H9 (cell line): ENCODE data around the gene CREG2. TPM values are rescaled to one million over a fixed set of nuclear protein-coding genes. Genes with fewer than 3 reads are reported as not detected.

Experiments
- DNase-seq: peaks from one replicate; pipeline ENCODE4 v3.0.0-alpha.2; 2017
- H2AFZ ChIP-seq: one replicate; pipeline ENCODE4 v1.6.1; 2013; ENCODE audit warnings: mild to moderate bottlenecking, low read length, control low read depth, moderate library complexity
- H2AK5ac ChIP-seq: 2 replicates; pipeline ENCODE4 v1.6.1; 2013; ENCODE audit warnings: low read length, control low read depth, mixed read lengths; ENCODE audit not compliant: insufficient read length
- H2BK120ac ChIP-seq: one replicate; pipeline ENCODE4 v1.6.1; 2013; ENCODE audit warnings: low read depth, mild to moderate bottlenecking, low read length, control low read depth, inconsistent platforms; ENCODE audit not compliant: poor library complexity, severe bottlenecking
- H2BK12ac ChIP-seq: 2 replicates; pipeline ENCODE4 v1.6.1; 2013; ENCODE audit warnings: low read length, control low read depth, mixed read lengths, low read depth; ENCODE audit not compliant: insufficient read length
- H2BK15ac ChIP-seq: 2 replicates; pipeline ENCODE4 v1.6.1; 2013; ENCODE audit warnings: low read depth, low read length, control low read depth
- H2BK20ac ChIP-seq: one replicate; pipeline ENCODE4 v1.6.1; 2013; ENCODE audit warnings: low read depth, mild to moderate bottlenecking, low read length, control low read depth, inconsistent platforms; ENCODE audit not compliant: poor library complexity, severe bottlenecking
- H2BK5ac ChIP-seq: 2 replicates; pipeline ENCODE4 v1.6.1; 2013; ENCODE audit warnings: low read length, control low read depth, mixed read lengths; ENCODE audit not compliant: insufficient read length
- H3K14ac ChIP-seq: 2 replicates; pipeline ENCODE4 v1.6.1; 2013; ENCODE audit warnings: low read length, control low read depth; ENCODE audit not compliant: insufficient read depth
- H3K18ac ChIP-seq: 2 replicates; pipeline ENCODE4 v1.6.1; 2013; ENCODE audit warnings: low read depth, mild to moderate bottlenecking, mixed read lengths, low read length, control low read depth; ENCODE audit not compliant: insufficient read length
- H3K23ac ChIP-seq: 2 replicates; pipeline ENCODE4 v1.6.1; 2013; ENCODE audit warnings: low read length, control low read depth, mixed read lengths, low read depth; ENCODE audit not compliant: insufficient read length
- H3K23me2 ChIP-seq: 2 replicates; pipeline ENCODE4 v1.6.1; 2013; ENCODE audit warnings: low read depth, mild to moderate bottlenecking, mixed read lengths, low read length, control low read depth; ENCODE audit not compliant: insufficient read length, poor library complexity, severe bottlenecking
- H3K27ac ChIP-seq: 2 replicates; pipeline ENCODE4 v1.5.1; 2013; ENCODE audit warnings: low read length, control low read depth, mixed read lengths, low read depth; ENCODE audit not compliant: insufficient read length
- H3K27me3 ChIP-seq: 2 replicates; pipeline ENCODE4 v1.6.1; 2013; ENCODE audit warnings: low read length, control low read depth, inconsistent platforms; ENCODE audit not compliant: insufficient read depth
- H3K4ac ChIP-seq: 2 replicates; pipeline ENCODE4 v1.6.1; 2013; ENCODE audit warnings: low read depth, mild to moderate bottlenecking, control low read depth, inconsistent platforms, low read length, moderate library complexity
- H3K4me1 ChIP-seq: 2 replicates; pipeline ENCODE4 v1.6.1; 2013; ENCODE audit warnings: low read length, control low read depth, inconsistent platforms; ENCODE audit not compliant: insufficient read depth
- H3K4me2 ChIP-seq: 2 replicates; pipeline ENCODE4 v1.6.1; 2013; ENCODE audit warnings: low read length, control low read depth, mixed read lengths; ENCODE audit not compliant: insufficient read length, insufficient read depth
- H3K56ac ChIP-seq: 2 replicates; pipeline ENCODE4 v1.6.1; 2013; ENCODE audit warnings: low read depth, mild to moderate bottlenecking, mixed read lengths, low read length, control low read depth; ENCODE audit not compliant: insufficient read length
- H3K79me1 ChIP-seq: 2 replicates; pipeline ENCODE4 v1.6.1; 2013; ENCODE audit warnings: low read depth, mild to moderate bottlenecking, moderate library complexity, low read length, control low read depth, inconsistent platforms; ENCODE audit not compliant: insufficient read depth, poor library complexity, severe bottlenecking
- H3K79me2 ChIP-seq: 2 replicates; pipeline ENCODE4 v1.6.1; 2013; ENCODE audit warnings: low read length, control low read depth, inconsistent platforms; ENCODE audit not compliant: insufficient read depth
- H3K9ac ChIP-seq: 2 replicates; pipeline ENCODE4 v1.6.1; 2013; ENCODE audit warnings: low read length, control low read depth, mixed read lengths; ENCODE audit not compliant: insufficient read length; ENCODE audit errors: extremely low read depth
- H3K9me3 ChIP-seq: one replicate; pipeline ENCODE4 v1.6.1; 2013; ENCODE audit warnings: low read depth, low read length, inconsistent platforms; ENCODE audit not compliant: control insufficient read depth
- H3T11ph ChIP-seq: one replicate; pipeline ENCODE4 v1.6.1; 2013; ENCODE audit warnings: mild to moderate bottlenecking, low read length, control low read depth, inconsistent platforms
- H4K20me1 ChIP-seq: one replicate; pipeline ENCODE4 v1.6.1; 2013; ENCODE audit not compliant: control insufficient read depth, insufficient read length, insufficient read depth
- H4K5ac ChIP-seq: 2 replicates; pipeline ENCODE4 v1.6.1; 2013; ENCODE audit warnings: low read depth, mild to moderate bottlenecking, mixed read lengths, low read length, control low read depth; ENCODE audit not compliant: insufficient read length
- H4K8ac ChIP-seq: replicated peaks from 2 replicates; pipeline ENCODE4 v1.6.1; 2013; ENCODE audit warnings: low read length, control low read depth, mixed read lengths, low read depth; ENCODE audit not compliant: insufficient read length
- H4K91ac ChIP-seq: 2 replicates; pipeline ENCODE4 v1.6.1; 2013; ENCODE audit warnings: low read depth, mild to moderate bottlenecking, moderate library complexity, mixed read lengths, low read length, control low read depth; ENCODE audit not compliant: insufficient read length
- H3K27ac Mint-ChIP-seq, 3 experiments: 2 replicates in 2 of 3; 3 replicates in 1 of 3; pipeline ENCODE4 v1.8.0; 2020 to 2021; ENCODE audit warnings: mixed read lengths in 3 of 3, mild to moderate bottlenecking in 1 of 3, moderate library complexity in 1 of 3
- H3K27me3 Mint-ChIP-seq: 2 replicates; pipeline ENCODE4 v1.8.0; 2021; ENCODE audit warnings: low read depth, mild to moderate bottlenecking, moderate library complexity, mixed read lengths
- H3K36me3 Mint-ChIP-seq, 3 experiments: 2 replicates in 2 of 3; 3 replicates in 1 of 3; pipeline ENCODE4 v1.8.0; 2020 to 2021; ENCODE audit warnings: low read depth in 3 of 3, mixed read lengths in 3 of 3; ENCODE audit not compliant: insufficient read depth in 1 of 3
- H3K4me1 Mint-ChIP-seq, 2 experiments: 2 replicates each; pipeline ENCODE4 v1.8.0; 2020; ENCODE audit warnings: mixed read lengths in 2 of 2
- H3K4me3 Mint-ChIP-seq, 2 experiments: 2 replicates in 1 of 2; 3 replicates in 1 of 2; pipeline ENCODE4 v1.8.0; 2020 to 2021; ENCODE audit warnings: mild to moderate bottlenecking in 2 of 2, mixed read lengths in 2 of 2, moderate library complexity in 1 of 2
- H3K9me3 Mint-ChIP-seq, 2 experiments: 2 replicates in 1 of 2; 3 replicates in 1 of 2; pipeline ENCODE4 v1.8.0; 2020; ENCODE audit warnings: mild to moderate bottlenecking in 2 of 2, mixed read lengths in 2 of 2, moderate library complexity in 1 of 2
- WGBS: extraction: QIAGEN DNeasy Blood & Tissue Kit; methylation state at CpG from one replicate; pipeline ENCODE4 v1.1.7; 2013; ENCODE audit warnings: missing lambda C conversion rate, low lambda C conversion rate, mixed read lengths; ENCODE audit not compliant: insufficient read length; ENCODE audit errors: extremely low coverage; 5-methylcytosine and 5-hydroxymethylcytosine counted together
- total RNA-seq: library from RNA; stranded (reverse); gene quantifications from 2 replicates; pipeline ENCODE4 v1.2.1, GENCODE V29; 2021
- TF ChIP-seq, protein P1 (sequence below): fragments of 200-600 bp; sonication (generic); conservative IDR thresholded peaks from 3 replicates; pipeline ENCODE4 v1.8.0; 2021; ENCODE audit warnings: antibody characterized with exemption, mild to moderate bottlenecking

CREG2 gene
- total RNA-seq, 1 experiment from 2014 or later: 0.77 TPM

DNA sequence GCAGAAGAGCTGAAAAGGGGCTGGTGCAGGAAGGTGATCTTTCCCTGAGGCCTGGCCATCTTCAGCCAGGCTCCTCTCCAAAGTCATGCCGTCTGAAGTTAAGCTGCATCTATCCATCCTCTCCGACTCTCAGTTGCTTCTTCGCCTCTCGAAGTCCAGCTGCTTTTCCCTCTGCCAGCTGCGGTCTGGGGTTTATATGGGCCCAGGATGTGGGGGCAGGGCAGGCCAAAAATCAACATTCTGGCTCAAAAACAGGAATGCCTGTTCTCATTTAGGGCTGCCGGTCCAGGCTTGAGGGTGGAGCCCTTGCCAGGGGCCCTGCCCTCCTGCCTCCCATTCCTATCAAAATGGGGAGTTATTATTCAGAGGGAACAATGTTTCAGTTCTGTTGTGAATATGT, 31.2 kb downstream of the CREG2 start:
- Mint-ChIP-seq H3K27me3 (peaks cover 3% of the 10 kb centered on the region; the same call in 1 of the 2 replicates), H3K36me3 (no peaks in the 10 kb centered on the region), H3K9me3 (no peaks in the 10 kb centered on the region), H3K27ac (no peak overlapping the region), H3K4me3 (no peak overlapping the region), H3K4me1 (peaks cover 19 to 27% of the 10 kb centered on the region in 2 experiments)
- Histone ChIP-seq H3T11ph (no peak overlapping the region), H3K79me1 (no peaks in the 10 kb centered on the region), H3K27ac (no peak overlapping the region), H2BK20ac (no peak overlapping the region), H3K9me3 (no peaks in the 10 kb centered on the region), H3K4ac (no peak overlapping the region), H2BK5ac (no peak overlapping the region), H4K5ac (no peak overlapping the region), H3K4me2 (no peak overlapping the region), H4K20me1 (no peaks in the 10 kb centered on the region), H2BK15ac (no peak overlapping the region), H2AFZ (no peak overlapping the region), H3K23me2 (no peaks in the 10 kb centered on the region), H3K79me2 (no peaks in the 10 kb centered on the region), H3K9ac (no peak overlapping the region), H2AK5ac (no peak overlapping the region), H3K14ac (no peak overlapping the region), H2BK12ac (no peak overlapping the region), H3K23ac (no peak overlapping the region), H4K8ac (no peak overlapping the region), H3K27me3 (no peaks in the 10 kb centered on the region), H3K56ac (no peak overlapping the region), H3K18ac (no peak overlapping the region), H4K91ac (no peak overlapping the region), H3K4me1 (peaks cover 3% of the 10 kb centered on the region; the same call in 1 of the 2 replicates), H2BK120ac (no peak overlapping the region)
- no CpG with 5 or more reads among the region's 6 CpGs for WGBS
- TF ChIP-seq, protein P1, sequence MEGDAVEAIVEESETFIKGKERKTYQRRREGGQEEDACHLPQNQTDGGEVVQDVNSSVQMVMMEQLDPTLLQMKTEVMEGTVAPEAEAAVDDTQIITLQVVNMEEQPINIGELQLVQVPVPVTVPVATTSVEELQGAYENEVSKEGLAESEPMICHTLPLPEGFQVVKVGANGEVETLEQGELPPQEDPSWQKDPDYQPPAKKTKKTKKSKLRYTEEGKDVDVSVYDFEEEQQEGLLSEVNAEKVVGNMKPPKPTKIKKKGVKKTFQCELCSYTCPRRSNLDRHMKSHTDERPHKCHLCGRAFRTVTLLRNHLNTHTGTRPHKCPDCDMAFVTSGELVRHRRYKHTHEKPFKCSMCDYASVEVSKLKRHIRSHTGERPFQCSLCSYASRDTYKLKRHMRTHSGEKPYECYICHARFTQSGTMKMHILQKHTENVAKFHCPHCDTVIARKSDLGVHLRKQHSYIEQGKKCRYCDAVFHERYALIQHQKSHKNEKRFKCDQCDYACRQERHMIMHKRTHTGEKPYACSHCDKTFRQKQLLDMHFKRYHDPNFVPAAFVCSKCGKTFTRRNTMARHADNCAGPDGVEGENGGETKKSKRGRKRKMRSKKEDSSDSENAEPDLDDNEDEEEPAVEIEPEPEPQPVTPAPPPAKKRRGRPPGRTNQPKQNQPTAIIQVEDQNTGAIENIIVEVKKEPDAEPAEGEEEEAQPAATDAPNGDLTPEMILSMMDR: no peak
- DNase-seq: no peak
